K562 treated with DMSO at 1 percent for 48 hours (cell line): ENCODE data around the gene CFHR1. TPM values are rescaled to one million over a fixed set of nuclear protein-coding genes. Genes with fewer than 3 reads are reported as not detected.

Experiments used
- total RNA-seq: library from RNA; unstranded; fragments of 300-600 nt; gene quantifications from 2 replicates; pipeline ENCODE4 v1.2.3, GENCODE V29; 2022; ENCODE audit warnings: low replicate concordance; ENCODE audit errors: extremely low read depth

CFHR1 gene
- total RNA-seq = not detected in 2 replicates

DNA sequence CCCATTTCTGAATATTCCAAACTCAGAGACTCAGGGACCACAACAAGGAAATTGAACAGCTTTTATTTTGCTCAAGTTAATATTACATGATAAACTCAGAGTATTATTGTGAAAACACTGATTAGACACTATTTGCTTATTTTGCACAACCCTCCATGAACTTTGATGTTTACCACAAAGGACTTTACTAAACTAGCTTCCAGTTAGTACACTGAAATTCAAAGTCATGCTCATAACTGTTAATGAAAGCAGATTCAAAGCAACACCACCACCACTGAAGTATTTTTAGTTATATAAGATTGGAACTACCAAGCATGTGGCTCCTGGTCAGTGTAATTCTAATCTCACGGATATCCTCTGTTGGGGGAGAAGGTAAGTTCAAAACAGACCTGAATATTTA lies at the start of gene CFHR1:
TSS of gene CFHR1 (plus strand) at position 201 of the 400 bp plus-strand sequence. CDS start at position 315, 114 bp downstream.

DNA sequence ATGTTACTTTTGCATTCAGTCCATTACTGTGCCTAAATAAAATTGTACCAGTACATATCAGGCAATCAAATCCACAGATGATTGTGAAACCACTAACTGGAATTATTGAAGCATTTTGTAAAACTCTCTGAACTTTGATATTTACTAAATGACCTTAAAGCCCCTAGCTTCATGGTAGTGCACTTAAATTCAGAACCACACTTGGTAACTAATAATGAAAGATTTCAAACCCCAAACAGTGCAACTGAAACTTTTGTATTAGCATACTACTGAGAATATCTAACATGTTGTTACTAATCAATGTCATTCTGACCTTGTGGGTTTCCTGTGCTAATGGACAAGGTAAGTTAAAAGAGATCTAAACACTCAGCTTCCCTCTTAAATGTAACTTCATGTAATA lies 44.9 kb upstream of the CFHR1 start, which contains the start of gene CFHR3:
TSS of gene CFHR3 (plus strand) at position 238 of the 400 bp plus-strand sequence. CDS start at position 285, 47 bp downstream.

Other genes with a start within 250 kb of the CFHR1 start
- not detected in 2 replicates for gene KCNT2, start 211.3 kb upstream of the CFHR1 start, total RNA-seq
- not detected in 2 replicates for gene CFH, start 167.7 kb upstream of the CFHR1 start, total RNA-seq
- gene CFHR3, start 44.9 kb upstream of the CFHR1 start, total RNA-seq = not detected in 2 replicates
- not detected in 2 replicates for gene CFHR4, start 68.3 kb downstream of the CFHR1 start, total RNA-seq
- not detected in 2 replicates for gene CFHR2, start 124.0 kb downstream of the CFHR1 start, total RNA-seq
- not detected in 2 replicates for gene CFHR5, start 157.8 kb downstream of the CFHR1 start, total RNA-seq
- gene F13B, start 247.5 kb downstream of the CFHR1 start, total RNA-seq = not detected in 2 replicates